Inferior parietal cortex (tissue), 1 donor: Measurements from ENCODE around the gene FXR2.
"Not testable (repeated sequence)": the region's sequence is repeated elsewhere in the genome, so short reads cannot be mapped to it uniquely, and the experiment has no call there.

ENCODE experiments used
- DNase-seq: peaks from one replicate; pipeline ENCODE4 v3.0.0-alpha.2; 2016; ENCODE audit errors: extremely low spot score

The FXR2 gene

GRCh38 chr17:7614425-7615264 lies at the start of gene FXR2:
TSS of gene FXR2 (minus strand) at chr17:7614897. CDS start at chr17:7614532, 365 bp downstream.
- DNase-seq: peak; percentile 99

GRCh38 chr17:7656958-7657609 lies 42.4 kb upstream of the FXR2 start:
- DNase-seq: peak; percentile 36

GRCh38 chr17:7655541-7655840 lies 40.8 kb upstream of the FXR2 start:
- DNase-seq: no peak

- DNase-seq: no peak
Measured at GRCh38 chr17:7654832-7655540, 40.3 kb upstream of the FXR2 start.

GRCh38 chr17:7652388-7653356 lies 38.0 kb upstream of the FXR2 start:
- DNase-seq: no peak

GRCh38 chr17:7651665-7652387 lies 37.1 kb upstream of the FXR2 start:
- DNase-seq: no peak

GRCh38 chr17:7651097-7651664 lies 36.5 kb upstream of the FXR2 start:
- no peak for DNase-seq

GRCh38 chr17:7650509-7651096 lies 35.9 kb upstream of the FXR2 start, which contains the start of gene ATP1B2:
TSS of gene ATP1B2 (plus strand) at chr17:7650926. CDS start at chr17:7651519, 593 bp downstream.
- DNase-seq: peak; percentile 42

- DNase-seq: no peak
Measured at GRCh38 chr17:7647018-7647417, 32.3 kb upstream of the FXR2 start.

- DNase-seq: no peak
Measured at GRCh38 chr17:7646457-7646856, 31.8 kb upstream of the FXR2 start.

GRCh38 chr17:7644775-7645174 lies 30.1 kb upstream of the FXR2 start:
- no peak for DNase-seq

- DNase-seq: not testable (repeated sequence)
Measured at GRCh38 chr17:7641635-7642034, 26.9 kb upstream of the FXR2 start.

GRCh38 chr17:7640783-7641182 lies 26.1 kb upstream of the FXR2 start:
- DNase-seq: no peak

- no peak for DNase-seq
Measured at GRCh38 chr17:7636163-7636562, 21.5 kb upstream of the FXR2 start.

GRCh38 chr17:7634384-7634783 lies 19.7 kb upstream of the FXR2 start:
- DNase-seq: no peak

GRCh38 chr17:7633093-7633492 lies 18.4 kb upstream of the FXR2 start:
- DNase-seq: no peak

GRCh38 chr17:7632492-7632894 lies 17.8 kb upstream of the FXR2 start:
- no peak for DNase-seq

- DNase-seq: no peak
Measured at GRCh38 chr17:7631398-7632380, 17.0 kb upstream of the FXR2 start.
